Kidney epithelial cell (primary cell): Measurements from ENCODE around the gene LRRC4. TPM values are rescaled to one million over a fixed set of nuclear protein-coding genes. Genes with fewer than 3 reads are reported as not detected.

Source experiments
- total RNA-seq: library from RNA; depleted of rRNA; stranded (reverse); fragments of >200 nt; gene quantifications from 2 replicates; pipeline ENCODE4 v1.2.3, GENCODE V29; 2015

The LRRC4 gene
- total RNA-seq, 1 donor from 2014 or later = 0.46 TPM

Other genes starting within 250 kb of the LRRC4 start
- not detected in 2 replicates for gene LEP, start 209.8 kb upstream of the LRRC4 start, total RNA-seq